NT2/D1 (cell line): ENCODE data around the gene EGFLAM.

ENCODE experiments used
- YY1 ChIP-seq: IDR thresholded peaks from 2 replicates; pipeline ENCODE4 v1.6.1; 2011; ENCODE audit not compliant: insufficient read length, insufficient read depth
- ZNF274 ChIP-seq: IDR thresholded peaks from 2 replicates; pipeline ENCODE4 v1.6.1; 2011; ENCODE audit warnings: mild to moderate bottlenecking, low read depth, low read length

DNA sequence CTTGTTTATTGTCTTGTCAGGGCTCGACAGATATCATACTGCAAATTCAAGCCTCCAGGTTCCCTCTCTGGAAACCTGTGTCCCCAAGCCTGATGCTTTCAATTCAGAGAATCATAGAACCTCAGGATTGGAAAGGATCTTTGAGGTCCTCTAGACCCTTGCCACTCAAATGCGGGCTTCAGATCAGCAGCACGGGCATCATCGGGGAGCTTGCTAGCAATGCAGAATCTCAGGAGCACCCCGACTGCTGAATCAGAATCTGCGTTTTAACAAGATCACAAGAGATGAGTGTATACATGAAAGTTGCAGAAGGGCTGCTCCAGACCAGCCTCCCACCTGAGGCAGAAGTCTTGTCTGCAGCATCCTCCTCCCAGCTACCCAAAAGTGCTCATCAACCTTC is 13.1 kb upstream of the EGFLAM start:
- no peak for TF ChIP-seq YY1
- TF ChIP-seq ZNF274, result no peak
